Fibroblast of skin of back (primary cell): Measurements from ENCODE around the gene DCST2.
A peak's percentile ranks its signal among the peaks of the same experiment; 100 is the strongest.

Experiments used
- DNase-seq: peaks from one replicate; pipeline ENCODE4 v3.0.0-alpha.2; 2013

The DCST2 gene

DNA sequence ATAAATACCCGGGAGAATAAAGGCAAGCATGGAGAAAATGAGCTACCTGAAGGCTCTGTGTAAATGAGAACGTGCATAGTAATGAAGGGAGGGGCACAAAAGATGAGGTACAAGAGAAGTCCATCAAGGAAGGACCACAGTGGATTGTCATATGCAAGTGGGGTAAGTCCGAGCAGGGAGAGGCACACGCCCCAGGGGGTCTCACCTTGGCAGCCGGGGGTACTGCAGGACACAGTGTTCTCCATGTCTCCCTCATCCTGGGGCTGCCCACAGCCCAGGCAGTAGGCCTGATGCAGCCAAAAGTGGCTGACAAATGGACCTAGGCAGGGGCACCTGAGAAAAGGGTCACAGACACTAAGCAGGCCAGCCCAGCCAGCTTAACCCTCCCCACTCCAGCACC is 10.0 kb downstream of the DCST2 start:
- DNase-seq: no peak

DNA sequence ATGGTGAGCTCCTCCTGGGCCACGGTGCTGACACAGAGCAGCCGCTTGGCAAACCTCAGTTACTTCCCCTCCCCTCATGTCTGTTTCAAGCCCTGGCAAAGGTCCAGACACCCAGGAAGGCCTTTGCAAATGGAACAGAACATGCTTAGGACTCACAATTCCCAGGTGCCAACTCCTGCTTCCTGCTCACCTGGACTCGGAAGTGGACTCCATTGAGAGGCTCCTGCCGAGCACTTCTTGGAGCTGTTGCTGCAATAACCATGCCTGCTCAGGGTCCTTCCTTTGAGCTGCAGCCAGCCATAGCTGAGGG is 10.7 kb downstream of the DCST2 start:
- no peak for DNase-seq

DNA sequence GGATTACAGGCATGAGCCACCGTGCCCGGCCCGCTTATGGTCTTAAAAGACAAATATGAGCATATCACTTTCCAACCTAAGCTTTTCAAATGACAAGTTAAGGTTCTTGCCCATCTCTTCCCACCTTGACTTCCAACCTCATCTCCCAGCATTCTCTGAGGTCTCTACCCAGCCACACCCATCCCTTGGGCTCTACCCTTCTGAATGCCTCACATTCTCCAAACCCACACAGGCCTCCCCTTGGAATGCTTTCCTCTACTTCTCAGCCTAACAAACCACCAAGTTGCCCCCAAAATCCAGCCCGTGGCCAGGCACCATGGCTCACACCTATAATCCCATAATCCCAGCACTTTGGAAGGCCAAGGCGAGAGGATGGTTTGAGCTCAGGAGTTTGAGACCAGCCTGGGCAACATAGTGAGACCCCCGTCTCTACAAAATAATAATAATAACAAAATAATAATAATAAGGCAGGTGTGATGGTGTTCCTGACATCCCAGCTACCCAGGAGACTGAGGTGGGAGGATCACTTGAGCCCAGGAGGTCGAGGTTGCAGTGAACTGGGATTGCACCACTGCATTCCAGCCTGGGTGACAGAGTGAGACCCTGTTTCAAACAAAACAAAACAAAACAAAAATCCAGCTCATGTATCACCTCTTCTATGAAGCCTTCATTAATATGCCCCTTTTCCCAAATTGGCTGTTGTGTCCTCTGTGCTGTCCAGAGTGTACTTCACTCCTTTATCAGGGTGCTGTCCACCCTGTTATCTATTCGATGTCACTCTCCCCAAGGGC is 11.2 kb downstream of the DCST2 start:
- no peak for DNase-seq

DNA sequence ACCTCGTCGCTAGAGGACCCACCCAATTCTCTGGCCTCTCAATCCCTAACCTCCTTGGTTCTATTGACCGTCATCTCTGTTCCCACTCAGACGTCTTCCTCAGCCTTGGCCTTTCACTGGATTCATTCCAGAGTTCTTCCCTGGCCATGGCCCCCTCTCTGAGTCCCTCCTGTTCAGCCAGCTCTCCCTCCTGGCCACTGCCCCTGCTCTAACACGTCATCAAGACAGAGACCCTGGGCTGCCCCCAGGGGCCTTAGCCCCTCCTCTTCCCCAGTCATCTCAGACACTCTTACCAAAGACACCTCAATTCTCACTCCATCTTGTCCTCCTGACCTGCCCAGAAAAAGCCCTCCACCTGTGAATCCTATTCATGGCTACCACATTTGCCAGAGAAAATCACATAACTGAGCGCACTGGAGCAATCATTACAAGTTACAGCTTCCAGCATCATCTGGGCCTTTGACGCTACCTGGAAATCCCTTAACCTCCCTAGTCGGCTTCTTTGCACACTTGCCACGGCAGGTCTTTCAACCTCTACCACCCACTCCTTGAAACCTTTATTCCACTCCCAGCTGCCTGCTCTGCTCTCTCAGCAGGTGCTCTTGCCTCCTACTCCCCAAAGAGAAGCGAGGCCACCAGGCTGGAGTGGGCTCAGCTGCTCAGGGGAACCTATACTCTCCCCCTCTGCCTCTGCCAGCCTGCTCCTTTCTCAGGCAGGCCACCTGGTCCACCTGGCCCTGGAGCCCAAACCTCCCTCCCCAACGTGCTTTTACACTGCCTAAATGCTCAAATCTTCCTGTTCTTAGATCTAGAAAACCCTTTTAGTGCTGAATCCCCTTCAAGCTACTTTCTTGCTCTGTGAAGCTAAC is 14.0 kb downstream of the DCST2 start:
- no peak for DNase-seq

DNA sequence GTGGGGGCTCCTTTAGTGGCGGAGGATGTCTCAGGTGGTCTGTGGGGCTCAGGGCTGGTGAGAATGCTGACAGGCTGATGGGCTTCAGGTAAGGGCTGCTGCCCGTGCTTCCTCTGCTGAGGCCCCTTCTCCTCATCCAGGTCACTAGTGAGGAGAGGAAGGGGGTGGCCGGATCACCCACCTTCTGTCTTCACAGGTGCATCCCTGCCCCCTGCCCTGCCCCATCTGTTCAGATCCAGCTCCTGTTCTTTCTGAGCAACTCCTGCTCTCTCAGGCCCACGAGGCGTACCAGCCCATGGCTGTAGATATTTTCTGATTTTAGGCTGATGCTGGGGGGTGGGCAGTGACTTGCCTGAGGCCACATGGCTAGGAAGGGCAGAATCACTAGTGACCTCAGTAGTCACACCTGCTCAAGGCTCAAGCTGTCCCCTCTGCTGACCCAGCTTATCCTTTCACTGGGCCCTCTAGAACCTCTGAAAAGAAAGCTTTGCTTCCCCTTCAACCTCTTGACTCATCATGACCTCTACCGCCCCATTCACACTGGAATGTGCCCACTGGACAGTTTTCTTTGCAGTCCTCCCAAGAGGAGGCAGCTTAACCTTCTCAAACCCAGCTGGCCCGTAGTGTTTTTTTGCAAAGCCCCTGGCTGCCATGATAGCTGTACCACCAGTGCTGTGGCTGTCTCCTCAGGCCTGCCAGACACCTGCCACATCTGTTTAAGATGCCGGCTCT is 14.8 kb downstream of the DCST2 start:
- no peak for DNase-seq

GRCh38 chr1:155017946-155018316 is 15.7 kb downstream of the DCST2 start:
- DNase-seq: no peak

DNA sequence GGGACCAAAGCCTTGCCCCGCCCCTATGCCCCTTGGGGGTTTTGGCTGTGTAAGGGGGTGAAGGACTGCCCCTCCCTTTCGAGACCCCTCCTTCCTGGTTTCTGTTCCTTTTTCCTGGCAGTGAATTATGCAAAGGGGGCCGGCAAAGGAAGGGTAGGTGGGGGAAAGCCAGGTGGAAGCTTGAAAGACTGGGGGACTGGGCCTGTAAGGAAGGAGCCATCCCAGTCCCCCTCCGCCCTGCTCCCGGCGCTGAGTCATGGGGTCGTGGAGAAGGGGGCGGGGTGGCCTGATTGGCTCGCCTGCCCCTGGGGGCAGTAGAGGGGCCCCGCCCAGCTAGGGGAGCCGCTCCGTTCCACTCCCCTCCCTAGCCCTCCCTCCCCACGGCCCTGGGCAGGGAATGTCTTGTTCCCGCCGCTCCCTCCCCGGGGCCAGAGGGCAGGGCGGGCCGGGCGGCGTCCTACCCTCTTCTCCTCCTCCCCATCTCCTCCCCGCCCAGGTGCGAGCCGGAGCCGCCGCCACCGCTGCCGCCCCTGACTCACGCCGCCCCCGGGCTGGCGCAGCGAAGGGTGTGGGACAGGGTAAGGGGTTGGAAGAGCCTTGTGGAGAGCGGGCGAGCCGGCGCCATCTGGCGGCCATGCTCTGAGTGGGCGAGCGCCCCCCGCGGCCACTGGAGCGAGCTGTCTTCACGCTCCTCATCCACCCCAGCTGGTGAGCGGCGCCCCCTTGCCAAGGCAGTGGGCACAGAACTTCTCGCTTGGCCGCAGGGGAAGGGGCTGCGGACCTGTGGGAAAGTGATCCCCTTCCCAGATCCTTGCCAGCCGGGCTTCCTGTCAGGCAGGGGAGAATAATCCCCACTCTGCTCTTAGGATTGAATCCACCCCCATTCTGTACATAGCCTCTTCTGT is 16.3 kb downstream of the DCST2 start:
- peak; percentile 86 for DNase-seq

GRCh38 chr1:155016231-155016831 is 17.2 kb downstream of the DCST2 start:
- no peak for DNase-seq

GRCh38 chr1:155015527-155016230 is 17.9 kb downstream of the DCST2 start:
- DNase-seq: no peak

- no peak for DNase-seq
Measured at GRCh38 chr1:155014709-155015508, 18.7 kb downstream of the DCST2 start.

DNA sequence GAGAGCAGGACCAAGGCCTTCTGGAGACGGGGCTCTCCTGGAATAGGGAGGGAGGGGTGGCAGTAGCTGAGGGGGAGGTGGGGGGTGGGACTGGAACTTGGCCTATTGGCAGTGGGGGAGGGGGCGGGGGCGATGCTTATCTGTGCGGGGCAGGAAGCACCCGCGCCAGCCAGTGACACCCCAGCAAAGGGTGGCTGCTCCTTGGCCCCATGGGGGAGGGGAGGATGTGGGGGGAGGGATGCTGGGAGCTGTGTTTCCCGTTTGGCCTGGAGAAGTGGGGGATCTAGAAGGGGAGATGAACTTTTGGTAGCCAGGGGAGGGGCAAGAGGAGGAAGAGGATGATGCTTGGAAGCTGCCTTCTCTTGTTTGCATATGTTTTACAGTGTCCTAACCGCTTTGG is 19.9 kb downstream of the DCST2 start:
- DNase-seq: no peak

DNA sequence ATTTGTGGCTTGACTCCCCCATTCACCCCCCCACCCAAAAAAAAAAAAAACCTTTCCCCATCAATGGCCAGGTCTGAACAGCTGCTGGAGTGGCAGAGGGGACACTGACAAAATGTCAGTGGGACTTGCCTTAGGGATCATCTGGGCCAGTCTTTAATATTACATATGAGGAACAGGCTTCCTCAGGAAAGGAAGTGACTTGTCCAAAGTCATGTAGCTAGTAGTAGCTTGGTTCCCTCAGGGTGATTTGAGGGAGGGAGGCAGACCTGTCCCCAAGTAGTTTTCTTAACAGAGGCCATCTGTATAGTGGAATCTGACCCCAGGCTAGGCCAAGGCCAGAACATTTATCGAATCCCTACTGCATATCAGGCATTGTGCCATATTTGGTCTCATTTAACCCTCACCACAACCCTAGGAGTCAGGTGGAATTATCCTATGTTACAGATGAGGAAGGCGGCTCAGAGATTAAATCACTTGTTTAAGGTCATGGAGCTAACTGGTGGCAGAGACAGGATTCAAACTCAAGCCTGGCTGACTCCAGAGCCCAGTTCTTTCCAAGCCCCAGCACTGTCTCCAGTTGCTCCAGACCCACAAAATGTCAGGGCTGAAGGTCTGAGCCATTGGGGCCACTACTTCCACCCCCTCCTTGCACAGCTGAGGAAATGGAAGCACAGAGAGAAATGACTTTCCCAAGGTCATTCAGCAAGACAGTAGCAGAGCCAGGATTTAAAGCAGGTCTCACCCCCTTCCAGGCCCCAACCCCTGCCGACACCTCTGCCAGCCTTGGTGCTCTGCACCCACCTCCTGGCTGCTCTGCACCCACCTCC is 20.6 kb downstream of the DCST2 start:
- DNase-seq: no peak

GRCh38 chr1:155012026-155012546 is 21.5 kb downstream of the DCST2 start:
- peak; percentile 57 for DNase-seq

DNA sequence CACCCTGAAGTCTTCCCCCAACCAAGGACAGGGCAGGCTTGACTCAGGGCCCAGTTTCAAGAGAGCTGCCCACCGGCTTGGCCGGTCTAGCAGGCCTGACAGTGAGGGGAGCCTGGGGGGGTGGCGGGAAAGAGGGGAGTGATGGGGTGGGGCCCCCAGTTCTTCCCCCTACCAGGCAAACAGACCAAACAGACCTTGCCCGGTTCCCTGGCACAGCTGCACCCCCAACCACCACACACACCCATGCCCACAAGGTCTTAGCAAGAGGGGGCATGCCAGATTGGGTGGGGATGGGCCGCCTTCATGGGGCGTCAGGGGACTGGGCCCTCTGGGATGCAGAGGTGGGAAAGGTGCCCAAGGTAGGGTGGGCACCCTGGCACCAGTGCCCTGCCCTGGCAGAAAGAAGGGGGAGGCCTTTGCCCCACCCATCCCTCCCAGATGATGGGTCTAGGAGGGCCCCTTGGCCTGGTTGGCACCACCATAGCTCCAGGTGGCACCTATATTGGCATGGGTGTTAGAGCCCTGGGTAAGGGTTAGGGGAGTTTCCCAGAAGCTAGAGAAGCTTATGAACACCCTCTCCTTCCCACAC is 22.1 kb downstream of the DCST2 start:
- DNase-seq: no peak

DNA sequence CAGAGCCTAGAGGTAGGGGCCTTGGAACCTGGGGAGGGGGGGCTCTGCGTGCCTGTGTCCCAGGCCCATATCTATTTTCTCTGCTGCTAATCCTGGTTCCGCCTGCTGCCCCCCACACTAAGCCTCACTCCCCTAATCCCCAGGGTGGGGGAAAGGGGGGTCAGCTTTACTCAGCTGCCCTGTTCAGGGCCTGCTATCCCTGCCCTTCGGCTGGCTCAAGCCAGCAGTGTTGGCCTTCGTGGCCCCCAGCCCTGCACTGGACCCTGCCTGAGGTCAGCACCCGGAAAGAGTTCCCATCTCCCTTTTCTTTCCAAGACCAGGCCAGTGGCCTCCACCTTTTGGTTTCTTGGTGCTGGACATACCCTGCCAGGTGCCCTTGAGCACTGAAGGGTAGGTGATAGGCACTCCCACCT is 22.6 kb downstream of the DCST2 start:
- DNase-seq: no peak

DNA sequence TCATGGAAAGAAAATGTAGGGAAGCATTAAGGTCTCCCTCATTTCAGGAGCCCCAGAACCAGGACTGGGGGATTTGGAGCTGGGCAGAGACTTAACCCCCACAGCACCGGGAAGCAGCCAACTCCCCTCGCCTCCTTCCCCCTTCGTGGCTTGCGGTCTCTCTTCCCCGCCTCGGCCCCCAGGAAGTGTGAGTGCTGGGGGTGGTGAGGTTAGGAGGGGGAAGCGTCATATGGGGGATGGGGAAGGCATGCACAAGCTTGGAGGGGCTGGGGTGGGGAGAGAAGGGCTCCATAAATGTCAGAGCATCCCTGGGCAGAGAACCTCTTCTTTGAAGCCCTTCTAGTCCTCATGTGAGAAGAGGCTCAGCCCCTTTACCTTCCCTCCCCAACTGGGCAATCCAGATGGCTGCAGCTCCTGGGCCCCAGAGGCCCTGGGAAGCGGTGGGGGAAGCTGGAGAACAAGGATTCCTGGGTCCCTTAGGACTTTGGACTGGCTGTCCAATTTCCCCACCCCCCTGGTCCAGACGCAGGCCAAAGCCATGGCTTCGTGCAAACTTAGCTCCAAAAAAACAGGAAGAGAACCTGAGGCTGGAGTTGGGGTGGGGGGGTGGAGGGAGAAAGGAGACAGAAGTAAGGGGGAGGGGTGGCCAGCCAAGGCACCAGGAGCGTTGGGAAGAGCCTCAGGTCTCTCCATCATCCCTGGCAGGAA is 23.2 kb downstream of the DCST2 start:
- no peak for DNase-seq

DNA sequence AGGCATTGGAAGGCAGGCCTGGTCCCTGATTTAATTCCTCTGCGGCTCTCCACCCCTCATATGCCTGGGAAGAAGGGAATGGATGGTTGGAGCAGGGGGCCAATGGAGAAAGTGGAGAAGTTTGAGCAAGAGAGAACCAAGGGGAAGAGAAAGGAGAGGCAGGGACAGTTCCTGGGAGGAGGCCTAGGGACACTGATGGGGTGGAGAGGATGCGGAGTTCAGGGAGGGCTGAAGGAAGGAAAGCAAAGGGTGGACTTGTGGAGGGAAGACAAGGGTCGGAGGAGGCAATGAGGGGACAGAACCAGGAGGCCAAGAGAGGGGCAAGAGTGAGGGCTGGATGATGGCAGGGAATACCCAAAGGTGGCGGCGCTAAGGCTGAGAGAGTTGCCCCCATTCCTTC is 23.8 kb downstream of the DCST2 start:
- DNase-seq: no peak

DNA sequence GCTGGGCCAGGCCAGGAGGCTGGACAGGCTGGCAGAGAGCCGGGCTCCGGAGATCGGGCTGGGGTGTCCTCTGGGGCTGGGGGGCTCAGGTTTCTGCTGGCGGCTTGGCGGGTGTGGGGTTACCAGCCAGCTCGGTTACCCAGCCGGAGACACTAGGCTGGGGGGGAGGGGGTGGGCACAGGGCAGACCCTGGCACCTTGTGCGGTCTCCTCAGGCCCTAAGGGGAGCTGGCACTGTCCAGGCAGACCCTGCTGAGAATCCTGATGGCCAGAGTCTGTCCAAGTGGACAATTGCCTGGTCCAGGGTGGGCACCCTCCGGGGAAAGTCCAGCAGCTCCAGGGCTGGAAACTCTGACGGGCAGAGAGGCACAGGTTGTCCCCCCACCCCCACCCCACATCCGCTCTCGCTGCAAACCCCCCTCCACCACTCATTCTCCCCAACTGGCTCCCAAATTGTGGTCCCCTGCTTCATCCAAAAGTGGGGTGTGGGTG is 24.3 kb downstream of the DCST2 start:
- no peak for DNase-seq
